ENCODE measurements around the gene SSX2IP. TPM values are rescaled to one million over a fixed set of nuclear protein-coding genes. Genes with fewer than 3 reads are reported as not detected.

Gene SSX2IP
- total and polyA plus RNA-seq, 2 experiments from 2014 or later: 26.5 to 38.0 TPM

- Histone ChIP-seq H3K9me3 (ENCODE audit: low read depth) (no peaks in the 10 kb centered on the region), H3K27me3 (no peaks in the 10 kb centered on the region), H4K20me1 (ENCODE audit: insufficient read depth, poor library complexity, severe bottlenecking) (no peaks in the 10 kb centered on the region), H3K9me2 (replicated peaks; ENCODE audit: insufficient read depth) (no peaks in the 10 kb centered on the region), H3K36me3 (replicated peaks; ENCODE audit: insufficient read depth, low read depth) (no peaks in the 10 kb centered on the region), H3K4me2 (no peak overlapping the region), H3K4me3 (no peak overlapping the region), H3K4me1 (ENCODE audit: insufficient read depth) (peaks cover 8% of the 10 kb centered on the region), H3K79me2 (no peaks in the 10 kb centered on the region), H3K27ac (no peak overlapping the region), H2AFZ (no peak overlapping the region)
- TF ChIP-seq EZH2 (IDR thresholded peaks at IDR 0.05; ENCODE audit: borderline replicate concordance) (no peak), CTCF (IDR thresholded peaks at IDR 0.05; ENCODE audit: poor library complexity) (no peak), EZH2phosphoT487 (IDR thresholded peaks at IDR 0.05; ENCODE audit: low read depth, severe bottlenecking, unreplicated experiment) (no peak)
- DNase-seq (ENCODE audit: low spot score): no peak
- WGBS (ENCODE audit: low lambda C conversion rate, missing lambda C conversion rate): 91% methylated on average over 1 of the region's 1 CpG
Measured at GRCh38 chr1:84615790-84616189, 74.5 kb downstream of the SSX2IP start.

GRCh38 chr1:84613887-84614286 is 76.4 kb downstream of the SSX2IP start:
- no peak for TF ChIP-seq EZH2 (IDR thresholded peaks at IDR 0.05; ENCODE audit: borderline replicate concordance)
- TF ChIP-seq CTCF (IDR thresholded peaks at IDR 0.05; ENCODE audit: poor library complexity): no peak
- TF ChIP-seq EZH2phosphoT487 (IDR thresholded peaks at IDR 0.05; ENCODE audit: low read depth, severe bottlenecking, unreplicated experiment): no peak
- H2AFZ ChIP-seq: no peak overlapping the region
- H3K79me2 ChIP-seq: no peaks in the 10 kb centered on the region
- no peaks in the 10 kb centered on the region for H3K9me2 ChIP-seq (replicated peaks; ENCODE audit: insufficient read depth)
- no peak overlapping the region for H3K27ac ChIP-seq
- H3K36me3 ChIP-seq (replicated peaks; ENCODE audit: insufficient read depth, low read depth): no peaks in the 10 kb centered on the region
- no peaks in the 10 kb centered on the region for H4K20me1 ChIP-seq (ENCODE audit: insufficient read depth, poor library complexity, severe bottlenecking)
- no peak overlapping the region for H3K4me3 ChIP-seq
- H3K9me3 ChIP-seq (ENCODE audit: low read depth): no peaks in the 10 kb centered on the region
- no peaks in the 10 kb centered on the region for H3K4me1 ChIP-seq (ENCODE audit: insufficient read depth)
- no peak overlapping the region for H3K4me2 ChIP-seq
- WGBS (ENCODE audit: low lambda C conversion rate, missing lambda C conversion rate): 98% methylated on average over 2 of the region's 2 CpGs
- DNase-seq (ENCODE audit: low spot score): no peak
- no peaks in the 10 kb centered on the region for H3K27me3 ChIP-seq

- Histone ChIP-seq H3K4me2 (no peak overlapping the region), H3K27me3 (no peaks in the 10 kb centered on the region), H3K4me3 (no peak overlapping the region), H2AFZ (no peak overlapping the region), H3K4me1 (ENCODE audit: insufficient read depth) (no peaks in the 10 kb centered on the region), H3K9me2 (replicated peaks; ENCODE audit: insufficient read depth) (no peaks in the 10 kb centered on the region), H3K79me2 (no peaks in the 10 kb centered on the region), H4K20me1 (ENCODE audit: insufficient read depth, poor library complexity, severe bottlenecking) (no peaks in the 10 kb centered on the region), H3K36me3 (replicated peaks; ENCODE audit: insufficient read depth, low read depth) (no peaks in the 10 kb centered on the region), H3K9me3 (ENCODE audit: low read depth) (no peaks in the 10 kb centered on the region), H3K27ac (no peak overlapping the region)
- no peak for DNase-seq (ENCODE audit: low spot score)
- no peak for TF ChIP-seq EZH2phosphoT487 (IDR thresholded peaks at IDR 0.05; ENCODE audit: low read depth, severe bottlenecking, unreplicated experiment)
- no peak for TF ChIP-seq EZH2 (IDR thresholded peaks at IDR 0.05; ENCODE audit: borderline replicate concordance)
- 76% methylated on average over 2 of the region's 2 CpGs for WGBS (ENCODE audit: low lambda C conversion rate, missing lambda C conversion rate)
Measured at GRCh38 chr1:84613026-84613425, 77.2 kb downstream of the SSX2IP start.

GRCh38 chr1:84611796-84612195 is 78.5 kb downstream of the SSX2IP start:
- TF ChIP-seq CTCF (IDR thresholded peaks at IDR 0.05; ENCODE audit: poor library complexity): no peak
- TF ChIP-seq EZH2 (IDR thresholded peaks at IDR 0.05; ENCODE audit: borderline replicate concordance): no peak
- TF ChIP-seq EZH2phosphoT487 (IDR thresholded peaks at IDR 0.05; ENCODE audit: low read depth, severe bottlenecking, unreplicated experiment): no peak
- Histone ChIP-seq H3K79me2 (no peaks in the 10 kb centered on the region), H3K4me2 (peak overlapping the region; percentile 60), H3K27me3 (no peaks in the 10 kb centered on the region), H3K4me1 (ENCODE audit: insufficient read depth) (no peaks in the 10 kb centered on the region), H2AFZ (peak overlapping the region; percentile 49), H3K27ac (peak overlapping the region; percentile 37), H4K20me1 (ENCODE audit: insufficient read depth, poor library complexity, severe bottlenecking) (no peaks in the 10 kb centered on the region), H3K36me3 (replicated peaks; ENCODE audit: insufficient read depth, low read depth) (no peaks in the 10 kb centered on the region), H3K9me3 (ENCODE audit: low read depth) (no peaks in the 10 kb centered on the region), H3K4me3 (no peak overlapping the region), H3K9me2 (replicated peaks; ENCODE audit: insufficient read depth) (no peaks in the 10 kb centered on the region)
- WGBS (ENCODE audit: low lambda C conversion rate, missing lambda C conversion rate): 28% methylated on average over 3 of the region's 3 CpGs
- DNase-seq (ENCODE audit: low spot score): no peak

Data from hepatocyte (in vitro differentiated cells).